ENCODE results near the gene GPC5. TPM values are rescaled to one million over a fixed set of nuclear protein-coding genes. Genes with fewer than 3 reads are reported as not detected.

Gene GPC5
- total RNA-seq, 2 donors from 2014 or later, result 0.83 to 1.3 TPM

DNA sequence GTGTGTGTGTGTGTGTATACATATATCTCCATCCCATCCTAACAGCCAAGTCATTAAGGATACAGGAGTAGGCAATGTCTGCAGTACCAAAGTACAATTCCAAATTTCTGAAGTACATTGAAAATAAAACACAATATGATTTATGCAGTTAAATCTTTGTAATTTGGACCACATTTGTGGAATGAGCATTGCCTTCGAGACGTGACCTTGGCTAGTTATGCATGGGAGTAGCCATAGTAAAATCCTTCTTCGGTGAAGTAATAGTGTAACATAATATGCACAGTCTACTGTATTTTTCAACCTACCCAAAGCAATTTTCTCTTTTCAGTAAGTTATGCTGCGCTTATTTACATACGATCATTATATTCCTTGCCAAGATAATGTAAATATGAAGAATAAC is 1162.5 kb downstream of the GPC5 start:
- Histone ChIP-seq H3K27me3 (no peaks in the 10 kb centered on the region), H3K4me1 (no peaks in the 10 kb centered on the region), H3K4me3 (no peak overlapping the region), H3K36me3 (no peaks in the 10 kb centered on the region), H3K9me3 (no peaks in the 10 kb centered on the region), H3K27ac (no peak overlapping the region)
- TF ChIP-seq, protein P1, sequence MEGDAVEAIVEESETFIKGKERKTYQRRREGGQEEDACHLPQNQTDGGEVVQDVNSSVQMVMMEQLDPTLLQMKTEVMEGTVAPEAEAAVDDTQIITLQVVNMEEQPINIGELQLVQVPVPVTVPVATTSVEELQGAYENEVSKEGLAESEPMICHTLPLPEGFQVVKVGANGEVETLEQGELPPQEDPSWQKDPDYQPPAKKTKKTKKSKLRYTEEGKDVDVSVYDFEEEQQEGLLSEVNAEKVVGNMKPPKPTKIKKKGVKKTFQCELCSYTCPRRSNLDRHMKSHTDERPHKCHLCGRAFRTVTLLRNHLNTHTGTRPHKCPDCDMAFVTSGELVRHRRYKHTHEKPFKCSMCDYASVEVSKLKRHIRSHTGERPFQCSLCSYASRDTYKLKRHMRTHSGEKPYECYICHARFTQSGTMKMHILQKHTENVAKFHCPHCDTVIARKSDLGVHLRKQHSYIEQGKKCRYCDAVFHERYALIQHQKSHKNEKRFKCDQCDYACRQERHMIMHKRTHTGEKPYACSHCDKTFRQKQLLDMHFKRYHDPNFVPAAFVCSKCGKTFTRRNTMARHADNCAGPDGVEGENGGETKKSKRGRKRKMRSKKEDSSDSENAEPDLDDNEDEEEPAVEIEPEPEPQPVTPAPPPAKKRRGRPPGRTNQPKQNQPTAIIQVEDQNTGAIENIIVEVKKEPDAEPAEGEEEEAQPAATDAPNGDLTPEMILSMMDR (IDR thresholded peaks at IDR 0.05), result no peak
- no peak for DNase-seq (ENCODE audit: low spot score)

DNA sequence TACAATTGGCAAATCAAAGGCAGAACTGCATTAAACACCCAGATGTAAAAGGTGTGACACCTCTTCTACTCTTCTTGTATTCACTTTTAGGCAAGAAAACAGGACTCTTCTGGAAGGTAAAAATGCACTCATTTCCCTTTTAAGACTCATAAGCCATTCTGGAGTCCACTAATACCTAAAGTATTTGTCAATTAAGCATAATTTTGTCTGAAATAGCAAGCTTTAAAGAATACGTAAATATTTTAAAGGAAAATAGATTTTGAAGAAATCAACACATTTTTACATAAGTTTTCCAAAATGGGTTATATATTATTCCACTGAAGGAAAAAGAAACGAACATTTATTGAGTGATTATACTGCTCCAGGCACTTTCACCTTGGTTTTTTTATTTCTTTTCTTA is 1166.5 kb downstream of the GPC5 start:
- TF ChIP-seq, protein P1 (IDR thresholded peaks at IDR 0.05), result no peak

DNA sequence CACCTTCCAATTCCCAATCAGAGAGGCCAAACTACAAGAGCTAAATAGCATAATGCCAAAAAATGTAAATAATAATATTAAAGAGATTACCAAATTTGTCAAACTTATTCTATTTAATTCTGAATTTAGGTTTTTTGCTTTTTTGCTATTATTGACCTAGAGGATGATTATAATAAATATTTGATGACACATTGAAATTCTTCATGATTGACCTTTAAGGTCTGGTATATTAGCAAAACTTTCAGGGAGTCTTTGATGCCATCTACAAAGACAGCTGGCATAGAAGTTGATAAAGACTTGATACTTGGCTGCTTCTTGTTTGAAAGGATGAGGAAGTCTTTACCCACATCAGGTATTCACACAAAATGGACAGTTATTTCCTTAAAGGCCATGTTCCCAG is 1168.3 kb downstream of the GPC5 start:
- no peaks in the 10 kb centered on the region for H3K27me3 ChIP-seq
- H3K4me3 ChIP-seq, result no peak overlapping the region
- H3K36me3 ChIP-seq, result no peaks in the 10 kb centered on the region
- no peaks in the 10 kb centered on the region for H3K4me1 ChIP-seq
- DNase-seq (ENCODE audit: low spot score), result no peak
- TF ChIP-seq, protein P1 (IDR thresholded peaks at IDR 0.05), result no peak
- no peak overlapping the region for H3K27ac ChIP-seq
- no peaks in the 10 kb centered on the region for H3K9me3 ChIP-seq

More for the DNA sequence above, 1166.5 kb downstream of the GPC5 start:
- no peak overlapping the region for H3K27ac ChIP-seq
- no peaks in the 10 kb centered on the region for H3K36me3 ChIP-seq
- no peaks in the 10 kb centered on the region for H3K9me3 ChIP-seq
- H3K27me3 ChIP-seq, result no peaks in the 10 kb centered on the region
- no peaks in the 10 kb centered on the region for H3K4me1 ChIP-seq
- no peak overlapping the region for H3K4me3 ChIP-seq
- no peak for DNase-seq (ENCODE audit: low spot score)

DNA sequence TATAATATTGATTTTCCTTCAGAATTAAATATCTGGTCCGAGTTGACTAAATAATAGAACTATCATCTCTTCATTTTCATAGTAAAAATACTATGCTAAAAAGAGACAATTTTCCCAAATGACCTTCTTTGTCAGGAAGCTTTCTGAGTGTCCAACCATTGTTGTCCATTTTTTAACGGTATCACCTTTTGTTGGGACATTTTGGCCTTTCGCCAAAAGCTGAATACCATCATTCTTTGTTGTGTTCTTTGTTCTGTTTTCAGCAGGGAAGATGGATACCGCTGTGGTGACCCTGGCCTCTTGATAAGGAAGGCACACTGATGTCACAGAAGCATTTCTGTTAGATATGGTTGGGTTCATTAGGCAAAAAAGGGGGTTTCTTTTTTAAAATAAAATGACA is 1173.8 kb downstream of the GPC5 start:
- TF ChIP-seq, protein P1 (IDR thresholded peaks at IDR 0.05), result no peak
- H3K27me3 ChIP-seq, result no peaks in the 10 kb centered on the region
- no peak overlapping the region for H3K27ac ChIP-seq
- no peaks in the 10 kb centered on the region for H3K4me1 ChIP-seq
- H3K4me3 ChIP-seq, result no peak overlapping the region
- H3K36me3 ChIP-seq, result no peaks in the 10 kb centered on the region
- DNase-seq (ENCODE audit: low spot score), result no peak
- H3K9me3 ChIP-seq, result no peaks in the 10 kb centered on the region

DNA sequence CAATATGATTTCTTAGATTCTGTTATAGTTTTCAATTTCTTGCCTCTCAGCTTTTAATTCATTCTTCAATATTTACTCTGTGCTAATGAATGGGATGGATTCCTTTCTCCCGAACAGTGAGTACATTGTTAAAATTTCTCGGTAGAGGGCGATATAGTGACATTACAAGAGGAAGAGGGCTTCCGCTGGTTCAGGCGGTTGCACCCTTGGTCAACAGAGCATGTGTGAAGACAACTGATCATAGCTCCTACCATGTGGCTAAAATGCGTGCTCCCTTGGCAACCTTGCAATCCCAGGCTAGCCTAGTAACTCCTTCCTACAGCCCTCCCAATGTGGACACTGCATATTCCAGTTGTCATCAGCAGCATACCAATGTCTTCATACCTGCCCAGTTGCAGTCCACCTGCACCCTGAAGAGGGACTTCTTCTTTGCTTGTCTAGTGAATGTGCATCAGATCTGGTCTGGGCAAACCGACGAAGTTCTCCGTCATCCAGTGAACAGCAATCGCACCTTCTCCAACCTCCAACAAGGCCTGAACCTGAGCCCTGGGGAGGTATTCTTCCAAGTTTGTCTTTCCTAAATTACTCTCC is 1175.1 kb downstream of the GPC5 start:
- Histone ChIP-seq H3K9me3 (no peaks in the 10 kb centered on the region), H3K27ac (no peak overlapping the region), H3K36me3 (no peaks in the 10 kb centered on the region), H3K4me1 (no peaks in the 10 kb centered on the region), H3K4me3 (no peak overlapping the region), H3K27me3 (no peaks in the 10 kb centered on the region)
- DNase-seq (ENCODE audit: low spot score), result no peak
- TF ChIP-seq, protein P1 (IDR thresholded peaks at IDR 0.05), result peak in 1 of 2 donors; percentile 52

DNA sequence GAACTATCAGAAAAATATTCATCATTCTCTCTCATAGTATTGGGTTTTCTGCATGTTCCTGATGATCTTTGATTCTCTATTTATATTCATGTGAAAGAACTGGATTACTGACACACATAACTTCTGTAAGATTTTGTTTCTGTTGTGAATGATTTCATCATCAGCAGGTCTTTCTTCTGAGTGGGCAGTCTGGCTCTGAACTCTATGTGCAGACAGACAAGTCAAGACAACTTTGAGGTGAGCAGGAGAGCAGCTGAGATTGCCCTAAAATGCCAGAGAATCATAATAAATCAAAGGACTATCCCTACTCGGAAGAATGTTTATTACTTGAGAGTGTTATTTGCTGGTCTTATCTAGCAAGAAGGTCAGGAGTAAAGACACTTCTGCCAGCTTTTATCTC is 1176.1 kb downstream of the GPC5 start:
- no peaks in the 10 kb centered on the region for H3K27me3 ChIP-seq
- TF ChIP-seq, protein P1 (IDR thresholded peaks at IDR 0.05), result no peak
- no peak overlapping the region for H3K4me3 ChIP-seq
- no peaks in the 10 kb centered on the region for H3K9me3 ChIP-seq
- DNase-seq (ENCODE audit: low spot score), result no peak
- no peaks in the 10 kb centered on the region for H3K4me1 ChIP-seq
- no peak overlapping the region for H3K27ac ChIP-seq
- H3K36me3 ChIP-seq, result no peaks in the 10 kb centered on the region

Data from right atrium auricular region (tissue), 2 donors.